Endothelial cell of hepatic sinusoid (primary cell): ENCODE measurements around the gene PTTG1IP.

Source experiments
- in situ Hi-C: cut with HindIII; loops from 2 replicates; pipeline ENCODE4 v1.10.0; 2017; ENCODE audit warnings: low sequenced_read_pairs

The PTTG1IP gene

GRCh38 chr21:44910229-44911067 is 37.0 kb upstream of the PTTG1IP start:
- in situ Hi-C loops = no loop called here

DNA sequence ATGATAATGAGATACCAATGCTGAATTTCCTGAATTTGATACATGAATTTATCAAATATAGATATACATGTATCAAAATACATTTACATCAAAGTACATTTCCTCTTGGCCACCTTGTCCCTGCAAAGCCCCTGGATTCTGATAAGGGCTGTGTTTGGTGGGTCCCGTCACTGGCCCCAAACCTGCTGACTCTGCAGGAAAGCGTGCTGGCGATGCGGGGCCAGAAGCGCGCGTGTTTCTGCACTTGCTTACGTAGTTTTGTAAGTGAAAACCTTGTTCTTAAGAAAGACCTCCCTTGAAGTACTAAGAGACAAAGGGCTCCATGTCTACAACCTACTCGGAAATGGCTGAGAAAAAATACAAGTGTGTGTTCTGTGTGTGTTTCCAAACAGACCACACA is 36.2 kb upstream of the PTTG1IP start:
- in situ Hi-C loops = no loop called here

- in situ Hi-C loops = no loop called here
These were observed 35.4 kb upstream of the PTTG1IP start for GRCh38 chr21:44908908-44909307.

DNA sequence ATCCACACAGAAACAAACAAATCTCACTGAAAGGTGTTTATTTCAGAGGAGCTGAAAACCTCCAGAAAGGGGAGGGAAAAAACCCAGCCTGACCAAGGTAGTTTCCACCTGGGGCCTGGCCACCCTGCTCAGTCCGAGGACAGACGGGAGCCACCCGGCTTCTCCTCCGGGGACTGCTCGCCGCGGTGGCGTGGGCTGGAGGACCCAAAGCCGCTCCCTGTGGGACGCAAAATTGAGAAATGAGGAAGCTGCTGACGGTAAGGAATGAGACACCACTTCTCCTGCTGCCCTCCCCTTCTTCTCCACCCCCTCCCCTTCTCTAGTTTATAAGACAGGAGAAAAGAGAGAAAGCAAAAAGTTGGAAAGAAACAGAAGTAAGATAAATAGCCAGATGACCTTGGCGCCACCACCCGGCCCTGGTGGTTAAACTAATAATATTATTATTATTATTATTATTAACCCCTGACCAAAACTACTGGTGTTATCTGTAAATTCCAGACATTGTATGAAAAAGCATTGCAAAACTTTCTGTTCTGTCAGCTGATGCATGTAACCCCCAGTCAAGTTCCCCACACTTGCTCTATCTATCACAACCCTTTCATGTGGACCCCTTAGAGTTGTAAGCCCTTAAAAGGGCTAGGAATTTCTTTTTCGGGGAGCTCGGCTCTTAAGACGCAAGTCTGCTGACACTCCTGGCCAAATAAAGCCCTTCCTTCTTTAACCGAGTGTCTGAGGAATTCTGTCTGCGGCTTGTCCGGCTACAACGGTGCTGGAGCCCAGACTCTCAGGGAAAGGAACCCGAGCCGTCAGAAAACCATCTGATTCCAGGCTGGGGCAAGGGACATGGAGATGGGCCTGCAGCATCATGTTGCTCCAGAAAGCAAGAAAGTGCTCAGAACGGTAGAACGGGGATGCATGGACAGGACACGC is 34.7 kb upstream of the PTTG1IP start:
- in situ Hi-C loops = no loop called here

GRCh38 chr21:44907225-44907965 is 33.9 kb upstream of the PTTG1IP start:
- in situ Hi-C loops = no loop called here

- in situ Hi-C loops = no loop called here
These were observed 32.2 kb upstream of the PTTG1IP start for GRCh38 chr21:44905728-44906090.

DNA sequence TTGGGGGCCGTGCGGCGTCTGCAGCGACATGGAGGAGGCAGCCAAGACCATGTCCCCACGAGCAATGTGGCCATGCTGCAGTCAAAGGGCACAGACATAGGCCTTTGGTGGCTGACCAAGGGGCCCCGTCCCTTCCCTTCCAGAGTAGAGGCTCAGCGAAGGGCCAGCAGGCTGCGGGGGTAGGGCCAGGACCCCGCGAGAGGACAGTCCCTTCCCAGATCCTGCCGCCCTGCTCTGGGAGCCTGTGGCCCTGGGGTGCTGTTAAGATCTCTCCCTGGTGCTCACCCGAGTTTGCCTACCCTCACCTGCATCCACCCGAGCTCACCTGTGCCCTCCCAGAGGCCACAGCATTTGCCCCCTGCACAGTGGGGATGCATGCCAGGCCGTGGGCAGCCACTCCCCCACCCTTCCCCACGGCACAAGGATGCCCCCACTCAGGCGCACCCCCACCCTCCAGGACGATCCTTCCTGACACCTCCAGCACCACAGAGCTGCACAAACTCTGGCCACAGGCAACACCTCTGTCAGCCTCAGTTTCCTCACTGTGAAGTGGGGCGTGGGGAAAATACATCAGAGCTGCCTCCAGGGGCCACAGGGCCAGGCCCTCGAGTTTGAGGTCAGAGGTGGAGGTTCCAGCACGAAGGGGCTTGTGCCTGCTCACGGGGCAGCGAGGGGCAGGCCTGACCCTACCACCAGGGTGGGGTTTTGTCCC is 31.7 kb upstream of the PTTG1IP start:
- in situ Hi-C loops = no loop called here

- in situ Hi-C loops = no loop called here
These were observed 30.8 kb upstream of the PTTG1IP start for GRCh38 chr21:44904141-44904923.

DNA sequence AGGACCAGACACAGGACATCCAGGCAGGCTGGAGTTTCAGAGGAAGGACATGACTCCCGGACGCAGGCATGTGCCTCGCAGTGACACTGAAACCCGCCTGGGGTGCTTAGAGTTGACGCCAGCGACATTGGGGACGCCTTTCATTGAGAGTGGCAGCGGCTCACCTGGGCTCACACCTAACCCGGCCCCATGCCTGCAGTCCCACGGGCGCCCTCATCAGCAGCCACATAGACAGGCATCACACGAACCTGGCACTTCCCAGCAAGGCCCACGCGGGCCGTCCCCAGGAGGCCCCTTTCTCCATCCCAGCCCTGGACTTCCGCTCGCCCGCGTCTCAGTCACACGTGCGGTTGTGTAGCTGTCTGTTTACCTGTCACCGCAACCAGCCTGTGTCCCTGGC is 30.2 kb upstream of the PTTG1IP start:
- in situ Hi-C loops = no loop called here

DNA sequence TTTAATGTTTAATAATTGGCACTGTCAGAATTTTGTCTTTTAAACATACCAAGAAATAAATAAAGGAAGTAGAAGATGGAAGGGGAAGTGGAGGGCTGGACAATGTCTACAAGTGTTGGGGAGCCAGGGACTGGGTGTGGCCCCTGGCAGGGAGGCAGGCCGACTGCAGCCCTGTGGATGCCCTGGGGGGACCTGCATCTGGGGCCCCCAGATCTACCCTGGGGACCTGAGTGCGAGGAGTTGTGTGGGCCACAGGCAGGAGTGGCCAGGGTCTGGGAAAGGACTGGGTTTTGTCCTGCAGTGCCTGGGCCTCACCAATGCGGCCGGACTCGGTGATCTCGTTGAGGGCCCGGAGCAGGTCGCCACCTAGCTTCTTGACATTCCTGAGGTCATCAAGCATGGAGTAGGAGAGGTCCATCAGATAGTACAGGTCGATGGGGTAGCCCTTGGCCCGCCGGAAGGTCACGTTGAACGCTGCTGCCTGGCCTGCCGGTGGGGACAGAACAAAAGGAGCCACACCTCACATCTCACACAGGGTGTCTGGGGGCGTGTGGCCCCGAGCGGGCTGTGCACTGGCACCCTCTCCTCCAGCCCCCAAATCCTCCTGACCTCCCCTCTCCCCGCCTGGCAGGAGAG is 29.7 kb upstream of the PTTG1IP start:
- in situ Hi-C loops = no loop called here

- in situ Hi-C loops = no loop called here
These were observed 29.0 kb upstream of the PTTG1IP start for GRCh38 chr21:44902268-44903049.

DNA sequence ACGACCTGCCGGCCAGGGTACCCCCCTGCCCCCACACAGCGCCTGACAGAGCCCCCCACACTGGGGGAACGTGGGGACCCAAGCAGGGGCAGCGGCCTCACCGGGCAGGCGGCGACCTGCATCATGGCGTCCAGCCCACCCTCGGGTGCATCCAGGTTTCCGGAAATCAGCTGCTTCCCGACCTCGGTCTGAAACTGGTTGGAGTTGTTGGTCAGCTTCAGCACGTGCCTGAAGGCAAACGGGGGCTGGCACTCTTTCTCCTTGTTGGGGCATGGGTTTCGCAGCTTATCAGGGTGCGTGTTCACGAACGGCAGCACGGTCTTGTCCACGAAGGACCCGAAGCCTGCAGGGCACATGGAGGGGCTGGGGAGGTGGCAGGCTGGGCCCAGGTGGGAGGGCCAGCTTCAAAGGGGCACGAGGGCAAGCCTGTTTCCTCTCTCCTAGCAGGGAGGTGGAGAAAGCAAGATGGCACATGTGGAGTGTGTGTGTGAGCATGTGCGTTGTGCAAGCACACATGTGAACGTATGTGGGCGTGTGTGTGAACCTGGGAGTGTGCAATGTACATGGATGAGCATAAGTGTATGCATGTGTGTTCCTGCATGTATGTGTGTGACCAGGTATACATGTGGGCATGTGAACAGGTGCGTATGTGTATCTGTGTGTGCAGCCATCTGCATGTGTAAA is 28.0 kb upstream of the PTTG1IP start:
- in situ Hi-C loops = no loop called here

GRCh38 chr21:44900559-44901251 is 27.2 kb upstream of the PTTG1IP start:
- in situ Hi-C loops = no loop called here

DNA sequence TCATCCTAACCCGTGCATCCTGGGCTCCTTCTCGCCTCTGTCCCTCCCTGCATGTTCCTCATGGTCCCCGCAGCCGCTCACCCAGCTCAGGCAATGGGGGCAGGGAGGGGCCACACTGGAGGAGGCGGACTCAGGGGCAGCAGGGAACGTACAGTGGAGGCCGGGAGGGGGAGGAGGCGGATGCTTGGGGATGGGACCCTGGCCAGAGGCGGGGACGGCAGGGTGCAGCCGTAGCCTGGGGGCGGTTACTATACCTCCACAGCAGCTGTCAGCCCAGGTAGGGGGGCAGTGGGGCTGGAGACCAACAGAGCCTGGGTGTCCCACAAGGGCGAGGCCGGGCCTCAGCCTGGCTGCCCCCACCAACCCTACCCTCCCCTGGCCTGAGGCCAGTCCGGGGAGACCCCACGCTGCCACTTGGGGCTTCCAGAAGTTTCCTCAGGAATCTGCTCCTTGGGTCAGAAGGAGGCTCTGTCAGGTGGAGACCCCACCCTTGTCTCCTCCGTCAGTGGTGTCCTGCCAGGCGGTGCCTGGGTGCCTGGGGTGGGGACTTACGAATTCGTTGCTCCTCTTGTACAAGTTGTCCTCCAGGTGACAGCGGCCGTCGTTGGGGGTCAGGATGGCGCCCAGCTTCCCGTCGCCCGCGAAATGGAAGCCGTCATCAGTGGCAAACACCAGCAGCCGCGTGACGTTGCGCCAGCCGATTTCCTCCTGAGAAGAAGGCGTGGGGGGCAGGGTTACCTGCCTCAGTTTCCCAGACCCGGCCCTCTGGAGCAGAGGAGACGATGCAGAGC is 26.5 kb upstream of the PTTG1IP start:
- in situ Hi-C loops = no loop called here

DNA sequence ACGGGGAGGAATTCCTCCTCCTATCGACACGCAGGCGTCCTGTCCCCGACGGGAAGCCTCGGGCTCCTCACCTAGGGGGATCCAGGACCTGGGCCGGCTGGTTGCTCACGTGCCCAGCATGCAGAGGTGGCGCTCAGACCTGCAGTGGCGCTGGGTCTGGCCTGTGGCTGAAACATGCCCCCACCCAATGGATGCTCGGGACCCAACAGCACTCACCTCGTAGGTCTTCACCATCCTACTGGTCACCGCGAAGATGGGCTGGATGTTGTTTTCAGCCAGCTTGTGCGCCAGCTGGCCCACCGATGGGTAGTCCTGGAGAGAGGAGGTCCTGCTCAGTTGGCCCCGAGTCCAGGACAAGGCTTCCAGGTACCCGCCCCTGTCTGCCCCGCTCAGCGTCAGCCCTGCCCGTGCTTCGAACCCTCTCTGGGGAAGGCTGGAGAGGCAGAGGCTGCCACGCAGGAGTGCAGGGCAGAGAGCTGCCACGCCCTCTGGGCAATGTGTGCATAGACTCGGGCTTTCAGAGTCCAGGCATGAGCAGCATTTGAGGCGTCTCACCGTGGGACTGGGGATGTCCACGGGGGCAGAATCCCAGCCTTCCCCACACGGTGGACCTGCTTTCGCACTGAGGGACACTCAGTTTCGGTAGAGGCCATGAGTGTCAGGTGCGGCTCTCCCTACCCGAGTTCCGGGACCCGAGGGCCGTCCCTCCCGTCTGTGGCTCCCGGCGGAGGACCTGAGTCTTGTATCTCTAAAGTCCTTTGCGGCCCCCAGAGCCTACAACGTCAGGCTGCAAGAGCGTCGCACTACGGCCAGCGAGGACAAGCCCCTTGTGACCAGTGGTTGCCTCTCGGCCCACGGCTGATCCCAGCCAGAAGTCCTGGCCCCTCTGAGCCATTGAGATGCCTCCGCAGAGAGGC is 25.6 kb upstream of the PTTG1IP start:
- in situ Hi-C loops = no loop called here
